Measurements from ENCODE around the gene DHRS4L2.
"Not testable (repeated sequence)": the region's sequence is repeated elsewhere in the genome, so short reads cannot be mapped to it uniquely, and the experiment has no call there.

The DHRS4L2 gene

DNA sequence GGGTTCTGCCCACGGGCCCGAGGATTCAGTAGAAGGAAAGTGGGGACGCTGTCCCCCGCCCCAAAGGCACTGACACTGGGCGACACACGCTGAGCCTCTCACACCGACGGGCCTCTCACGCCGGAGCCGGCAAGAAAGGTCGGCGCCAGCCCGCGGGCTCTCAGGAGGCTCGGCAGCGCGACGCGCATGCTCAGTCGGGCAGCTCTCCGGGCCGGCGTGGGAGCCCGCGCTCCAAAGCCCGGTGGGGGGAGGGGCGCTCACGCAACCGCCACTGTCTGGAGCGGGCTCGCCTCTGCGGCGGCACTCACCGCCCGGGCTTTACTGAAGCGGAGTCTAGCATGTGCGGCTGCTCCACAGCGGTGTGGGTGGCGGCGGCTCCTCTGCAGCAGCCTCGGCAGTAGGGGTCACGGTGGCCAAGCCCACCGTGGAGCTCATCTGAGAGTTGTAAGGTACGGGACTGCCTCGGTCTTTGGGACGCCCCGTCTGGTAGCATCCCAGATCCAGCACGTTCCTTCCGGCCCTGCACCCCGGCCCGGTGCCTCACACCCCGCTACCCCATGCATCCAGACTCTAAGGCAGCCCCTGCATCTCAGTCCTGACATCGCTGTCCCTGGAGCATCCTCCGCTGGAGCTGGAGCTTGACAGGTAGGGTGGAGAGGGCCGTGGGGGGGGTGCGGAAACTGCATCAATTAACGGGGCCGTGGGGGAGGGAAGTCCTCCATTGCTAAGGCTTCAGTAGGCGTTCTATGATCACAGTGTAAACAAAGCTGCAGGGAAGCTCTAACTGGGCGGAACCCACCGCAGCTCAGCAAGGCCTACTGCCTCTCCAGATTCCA lies 18.3 kb downstream of the DHRS4L2 start:
- not testable (repeated sequence) for H3K4me3 ChIP-seq (ENCODE audit: low read depth, low read length); DNase-seq (ENCODE audit: low read depth)

DNA sequence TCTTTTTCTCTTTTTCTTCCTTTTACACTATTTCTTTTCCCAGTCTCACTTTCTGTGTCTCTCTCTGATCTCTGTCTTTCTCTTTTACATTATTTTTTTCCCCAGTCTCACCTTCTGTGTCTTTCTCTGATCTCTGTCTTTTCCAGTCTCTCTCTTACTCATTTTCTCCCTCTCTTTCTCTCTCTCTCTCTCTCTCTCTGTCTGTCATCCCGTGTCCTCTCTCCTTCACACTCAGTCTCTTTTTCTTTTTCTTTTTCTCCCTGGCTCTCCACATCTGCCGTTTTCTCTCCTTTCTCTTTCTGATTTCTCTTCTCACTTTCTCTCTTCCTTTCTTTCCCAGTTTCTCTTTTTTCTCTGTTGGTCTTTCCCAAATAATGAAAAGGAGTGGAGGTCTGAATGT lies 22.3 kb downstream of the DHRS4L2 start:
- H3K4me3 ChIP-seq (ENCODE audit: low read depth, low read length), result no peak overlapping the region
- TF ChIP-seq, protein P1, sequence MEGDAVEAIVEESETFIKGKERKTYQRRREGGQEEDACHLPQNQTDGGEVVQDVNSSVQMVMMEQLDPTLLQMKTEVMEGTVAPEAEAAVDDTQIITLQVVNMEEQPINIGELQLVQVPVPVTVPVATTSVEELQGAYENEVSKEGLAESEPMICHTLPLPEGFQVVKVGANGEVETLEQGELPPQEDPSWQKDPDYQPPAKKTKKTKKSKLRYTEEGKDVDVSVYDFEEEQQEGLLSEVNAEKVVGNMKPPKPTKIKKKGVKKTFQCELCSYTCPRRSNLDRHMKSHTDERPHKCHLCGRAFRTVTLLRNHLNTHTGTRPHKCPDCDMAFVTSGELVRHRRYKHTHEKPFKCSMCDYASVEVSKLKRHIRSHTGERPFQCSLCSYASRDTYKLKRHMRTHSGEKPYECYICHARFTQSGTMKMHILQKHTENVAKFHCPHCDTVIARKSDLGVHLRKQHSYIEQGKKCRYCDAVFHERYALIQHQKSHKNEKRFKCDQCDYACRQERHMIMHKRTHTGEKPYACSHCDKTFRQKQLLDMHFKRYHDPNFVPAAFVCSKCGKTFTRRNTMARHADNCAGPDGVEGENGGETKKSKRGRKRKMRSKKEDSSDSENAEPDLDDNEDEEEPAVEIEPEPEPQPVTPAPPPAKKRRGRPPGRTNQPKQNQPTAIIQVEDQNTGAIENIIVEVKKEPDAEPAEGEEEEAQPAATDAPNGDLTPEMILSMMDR (IDR thresholded peaks at IDR 0.05; ENCODE audit: low read depth, low read length), result no peak
- TF ChIP-seq POLR2A (IDR thresholded peaks at IDR 0.05; ENCODE audit: extremely low read depth, insufficient read length), result no peak
- no peak for TF ChIP-seq MYC (IDR thresholded peaks at IDR 0.05; ENCODE audit: low read depth, low read length)
- no peak for TF ChIP-seq MAX (IDR thresholded peaks at IDR 0.05; ENCODE audit: low read depth, low read length)
- DNase-seq (ENCODE audit: low read depth), result no peak

DNA sequence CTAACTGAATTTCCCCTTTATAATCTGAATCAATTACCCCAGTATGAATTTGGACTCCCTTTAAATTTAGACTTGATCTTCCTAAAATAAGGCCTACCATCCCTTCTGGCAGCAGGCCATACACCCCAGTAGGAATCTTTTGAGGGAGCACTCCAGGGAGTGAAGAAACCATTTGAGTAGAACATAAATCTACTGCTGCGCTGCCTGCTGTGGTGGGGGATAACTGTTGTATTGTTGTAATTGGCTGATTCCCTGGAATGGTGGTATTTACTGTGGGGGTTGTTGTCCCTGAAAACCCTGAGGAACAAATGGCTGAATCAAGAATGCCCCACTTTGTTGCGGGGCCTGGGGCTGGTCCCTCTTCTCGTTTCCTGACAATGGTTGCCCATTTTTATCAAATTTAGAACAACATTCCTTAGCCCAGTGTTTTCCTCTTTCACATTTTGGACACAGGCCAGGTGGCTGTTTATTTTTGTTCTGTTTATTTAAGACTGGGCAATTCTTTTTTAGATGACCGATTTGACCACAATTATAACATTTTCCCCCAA lies 24.1 kb downstream of the DHRS4L2 start:
- DNase-seq (ENCODE audit: low read depth); H3K4me3 ChIP-seq (ENCODE audit: low read depth, low read length): not testable (repeated sequence)

- peak; percentile 77 for DNase-seq (ENCODE audit: low read depth)
- no peak overlapping the region for H3K4me3 ChIP-seq (ENCODE audit: low read depth, low read length)
- no peak for TF ChIP-seq MYC (IDR thresholded peaks at IDR 0.05; ENCODE audit: low read depth, low read length)
- TF ChIP-seq, protein P1 (IDR thresholded peaks at IDR 0.05; ENCODE audit: low read depth, low read length), result peak; percentile 66
Measured at GRCh38 chr14:24013654-24014514, 25.2 kb downstream of the DHRS4L2 start.

DNA sequence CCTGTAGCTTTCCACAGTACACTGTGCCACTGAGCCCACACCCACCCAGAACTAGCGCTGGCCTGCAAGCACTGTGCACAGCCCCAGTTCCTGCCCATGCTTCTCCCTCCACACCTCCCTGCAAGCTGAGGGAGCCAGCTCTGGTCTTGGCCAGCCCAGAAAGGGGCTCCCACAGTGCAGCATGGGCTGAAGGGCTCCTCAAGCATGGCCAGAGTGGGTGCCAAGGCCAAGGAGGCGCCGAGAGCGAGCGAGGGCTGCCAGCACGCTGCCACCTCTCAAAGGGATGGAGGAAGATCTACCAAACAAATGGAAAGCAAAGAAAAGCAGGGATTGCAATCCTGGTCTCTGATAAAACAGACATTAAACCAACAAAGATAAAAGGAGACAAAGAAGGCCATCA lies 27.0 kb downstream of the DHRS4L2 start:
- DNase-seq (ENCODE audit: low read depth); H3K4me3 ChIP-seq (ENCODE audit: low read depth, low read length): not testable (repeated sequence)

DNA sequence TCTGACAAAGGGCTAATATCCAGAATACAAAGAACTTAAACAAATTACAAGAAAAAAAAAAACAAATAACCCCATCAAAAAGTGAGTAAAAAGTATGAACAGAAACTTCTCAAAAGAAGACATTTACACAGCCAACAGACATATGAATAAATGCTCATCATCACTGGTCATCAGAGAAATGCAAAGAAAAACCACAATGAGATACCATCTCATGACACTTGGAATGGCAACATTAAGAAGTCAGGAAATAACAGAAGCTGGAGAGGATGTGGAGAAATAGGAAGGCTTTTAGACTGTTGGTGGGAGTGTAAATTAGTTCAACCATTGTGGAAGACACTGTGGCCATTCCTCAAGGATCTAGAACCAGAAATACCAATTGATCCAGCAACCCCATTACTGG lies 30.2 kb downstream of the DHRS4L2 start:
- not testable (repeated sequence) for H3K4me3 ChIP-seq (ENCODE audit: low read depth, low read length); DNase-seq (ENCODE audit: low read depth)

GRCh38 chr14:24019944-24020343 lies 31.2 kb downstream of the DHRS4L2 start:
- not testable (repeated sequence) for DNase-seq (ENCODE audit: low read depth); H3K4me3 ChIP-seq (ENCODE audit: low read depth, low read length)

- DNase-seq (ENCODE audit: low read depth); H3K4me3 ChIP-seq (ENCODE audit: low read depth, low read length): not testable (repeated sequence)
Measured at GRCh38 chr14:24020520-24020919, 31.8 kb downstream of the DHRS4L2 start.

DNA sequence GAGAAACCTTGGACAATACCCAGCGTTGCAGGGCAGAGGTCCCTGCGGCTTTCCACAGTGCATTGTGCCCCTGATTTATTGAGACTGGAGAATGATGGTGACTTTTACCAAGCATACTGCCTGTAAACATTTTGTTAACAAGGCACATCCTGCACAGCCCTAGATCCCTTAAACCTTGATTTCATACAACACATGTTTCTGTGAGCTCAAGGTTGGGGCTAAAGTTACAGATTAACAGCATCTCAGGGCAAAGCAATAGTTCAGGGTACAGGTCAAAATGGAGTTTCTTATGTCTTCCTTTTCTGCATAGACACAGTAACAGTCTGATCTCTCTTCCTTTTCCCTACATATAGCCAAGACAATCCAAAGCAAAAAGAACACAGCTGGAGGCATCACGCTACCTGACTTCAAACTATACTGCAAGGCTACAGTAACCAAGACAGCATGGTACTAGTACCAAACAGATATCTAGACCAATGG lies 36.2 kb downstream of the DHRS4L2 start:
- not testable (repeated sequence) for DNase-seq (ENCODE audit: low read depth); H3K4me3 ChIP-seq (ENCODE audit: low read depth, low read length)

GRCh38 chr14:24029687-24030086 lies 41.0 kb downstream of the DHRS4L2 start:
- not testable (repeated sequence) for H3K4me3 ChIP-seq (ENCODE audit: low read depth, low read length)

DNA sequence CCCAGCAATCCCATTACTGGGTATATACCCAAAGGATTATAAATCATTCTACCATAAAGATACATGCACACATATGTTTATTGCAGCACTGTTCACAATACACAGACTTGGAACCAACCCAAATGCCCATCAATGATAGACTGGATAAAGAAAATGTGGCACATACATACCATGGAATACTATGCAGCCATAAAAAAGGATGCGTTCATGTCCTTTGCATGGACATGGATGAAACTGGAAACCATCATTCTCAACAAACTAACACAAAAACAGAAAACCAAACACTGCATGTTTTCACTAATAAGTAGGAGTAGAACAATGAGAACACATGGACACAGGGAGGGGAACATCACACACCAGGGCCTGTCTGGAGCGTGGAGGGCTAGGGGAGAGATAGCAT lies 42.6 kb downstream of the DHRS4L2 start:
- not testable (repeated sequence) for H3K4me3 ChIP-seq (ENCODE audit: low read depth, low read length); DNase-seq (ENCODE audit: low read depth)

More at GRCh38 chr14:24029687-24030086, 41.0 kb downstream of the DHRS4L2 start:
- DNase-seq (ENCODE audit: low read depth), result not testable (repeated sequence)

Data from NB4 (cell line).